Aorta (tissue), 5 donors: ENCODE results near the gene EDN1. TPM values are rescaled to one million over a fixed set of nuclear protein-coding genes. Genes with fewer than 3 reads are reported as not detected.
"Not testable (repeated sequence)": the region's sequence is repeated elsewhere in the genome, so short reads cannot be mapped to it uniquely, and the experiment has no call there.

Experiments used
- ATAC-seq: fragments of 200-7000 bp; cut with Tn5 transposase; one replicate; pipeline ENCODE4 v1.9.1; 2022; ENCODE audit warnings: moderate library complexity; ENCODE audit not compliant: low FRiP score
- DNase-seq, 2 donors: peaks; one replicate each; pipeline ENCODE4 v3.0.0-alpha.2; 2020
- H3K27ac ChIP-seq, 2 donors: one replicate each; pipeline ENCODE4 v1.5.1; 2013; ENCODE audit warnings: low read length in 2 of 2, mild to moderate bottlenecking in 2 of 2, moderate library complexity in 2 of 2, control low read depth in 1 of 2, inconsistent platforms in 1 of 2, low read depth in 1 of 2
- H3K27me3 ChIP-seq, 2 donors: one replicate each; pipeline ENCODE4 v1.6.1; 2013; ENCODE audit warnings: control low read depth in 1 of 2, low read length in 1 of 2, mild to moderate bottlenecking in 1 of 2, moderate library complexity in 1 of 2; ENCODE audit not compliant: insufficient read depth in 2 of 2, control insufficient read depth in 1 of 2
- H3K36me3 ChIP-seq, 2 donors: one replicate each; pipeline ENCODE4 v1.6.1; 2013; ENCODE audit warnings: control low read depth in 1 of 2, low read length in 1 of 2, mild to moderate bottlenecking in 1 of 2; ENCODE audit not compliant: insufficient read depth in 2 of 2, control insufficient read depth in 1 of 2
- H3K4me1 ChIP-seq, 2 donors: one replicate each; pipeline ENCODE4 v1.6.1; 2013; ENCODE audit warnings: low read length in 2 of 2, control low read depth in 1 of 2, mild to moderate bottlenecking in 1 of 2, moderate library complexity in 1 of 2; ENCODE audit not compliant: insufficient read depth in 2 of 2, control insufficient read depth in 1 of 2
- H3K4me3 ChIP-seq, 2 donors: one replicate each; pipeline ENCODE4 v1.5.1; 2013; ENCODE audit warnings: low read length in 2 of 2, control low read depth in 1 of 2, mild to moderate bottlenecking in 1 of 2
- H3K9me3 ChIP-seq: one replicate; pipeline ENCODE4 v1.6.1; 2013; ENCODE audit warnings: mild to moderate bottlenecking, low read length; ENCODE audit not compliant: control insufficient read depth
- WGBS, 2 donors: extraction: QIAGEN DNeasy Blood & Tissue Kit; methylation state at CpG; one replicate each; pipeline ENCODE4 v1.1.7; 2013; 5-methylcytosine and 5-hydroxymethylcytosine counted together
- intact Hi-C, 2 donors: fragments of 100-400 bp; cut with DNase I; formaldehyde crosslinking; loops; one replicate each; pipeline versions ENCODE4 v1.14.2 to v1.15.0; 2022
- polyA plus RNA-seq, 2 donors: library from polyadenylated mRNA; stranded (reverse); fragments of 200-250 nt; gene quantifications; one replicate each; pipeline ENCODE4 v1.2.3, GENCODE V29; 2013
- total RNA-seq, 2 donors: library from RNA; stranded (reverse); fragmentation: NEBNext Ultra II Directional; extraction: Animal tissue kit (Norgen Biotek cat#: 25700); gene quantifications; one replicate each; pipeline ENCODE4 v1.2.1, GENCODE V29; 2021
- donor health status: healthy with polysubstance abuse.
- donor health status: Bipolar disorder and iron deficiency.
- donor health status: DM: no; HTN: no; CAD: no.
- donor health status: DM: no; HTN: no; CAD: no.
- donor health status: DM: yes; HTN: yes; CAD: no.

EDN1 gene
- total and polyA plus RNA-seq, 4 donors, result 3.3 to 10.7 (median 6.7) TPM

GRCh38 chr6:12320074-12320473 lies 29.9 kb downstream of the EDN1 start:
- intact Hi-C loops, H3K27me3 ChIP-seq, ATAC-seq, H3K4me1 ChIP-seq, H3K4me3 ChIP-seq, H3K36me3 ChIP-seq, H3K27ac ChIP-seq, DNase-seq, H3K9me3 ChIP-seq: not testable (repeated sequence)
- WGBS, 2 donors, result 93 to 97% methylated on average over 5 of the region's 5 CpGs

DNA sequence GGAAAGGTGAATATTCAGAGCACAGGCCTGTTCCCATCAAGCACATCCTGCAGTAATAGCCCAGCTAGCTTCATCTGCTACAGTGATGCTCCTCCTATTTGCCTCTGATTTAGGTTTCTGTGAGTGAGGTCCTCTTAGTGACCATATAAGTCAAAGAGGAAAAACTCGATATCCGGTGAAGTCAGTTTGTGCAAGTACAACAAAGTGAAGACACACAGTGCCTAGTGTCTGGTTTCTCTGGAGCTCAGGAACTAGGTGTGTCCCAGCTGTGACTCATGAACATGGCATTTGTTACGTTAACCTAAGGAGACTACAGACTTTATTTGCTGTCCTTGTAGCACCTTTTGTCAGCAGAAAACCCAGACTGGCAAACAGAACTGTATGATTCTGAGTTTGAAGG lies 33.9 kb downstream of the EDN1 start:
- Histone ChIP-seq H3K9me3 (no peaks in the 10 kb centered on the region), H3K27ac (no peak overlapping the region), H3K27me3 (no peaks in the 10 kb centered on the region), H3K4me1 (peaks cover 0 to 5% of the 10 kb centered on the region in 2 donors), H3K36me3 (no peaks in the 10 kb centered on the region), H3K4me3 (no peak overlapping the region)
- no peak for DNase-seq
- 72 to 76% methylated on average over 3 of the region's 3 CpGs for WGBS, 2 donors
- intact Hi-C loops, result no loop called here
- ATAC-seq, result no peak

DNA sequence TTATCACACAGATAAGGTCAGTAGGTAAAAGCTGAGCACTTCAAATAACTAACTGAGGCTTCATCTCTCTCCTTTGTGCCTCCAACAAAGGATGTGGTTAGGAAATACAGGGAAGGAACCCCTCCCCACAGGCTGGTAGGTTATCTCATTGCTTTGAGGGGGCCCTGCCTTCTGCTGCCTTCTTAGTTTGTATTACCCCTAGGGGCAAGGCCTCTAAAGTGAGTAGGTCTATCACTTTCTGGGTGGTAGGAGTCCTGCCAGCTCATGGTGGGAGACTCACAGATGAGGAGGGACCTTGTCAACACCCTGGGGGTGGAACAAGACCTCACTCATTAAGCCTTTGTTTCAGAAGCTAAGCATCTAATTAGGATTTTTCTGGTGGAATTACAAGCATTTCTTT lies 34.6 kb downstream of the EDN1 start:
- no peaks in the 10 kb centered on the region for H3K27me3 ChIP-seq
- H3K4me3 ChIP-seq, result no peak overlapping the region
- no peak for ATAC-seq

DNA sequence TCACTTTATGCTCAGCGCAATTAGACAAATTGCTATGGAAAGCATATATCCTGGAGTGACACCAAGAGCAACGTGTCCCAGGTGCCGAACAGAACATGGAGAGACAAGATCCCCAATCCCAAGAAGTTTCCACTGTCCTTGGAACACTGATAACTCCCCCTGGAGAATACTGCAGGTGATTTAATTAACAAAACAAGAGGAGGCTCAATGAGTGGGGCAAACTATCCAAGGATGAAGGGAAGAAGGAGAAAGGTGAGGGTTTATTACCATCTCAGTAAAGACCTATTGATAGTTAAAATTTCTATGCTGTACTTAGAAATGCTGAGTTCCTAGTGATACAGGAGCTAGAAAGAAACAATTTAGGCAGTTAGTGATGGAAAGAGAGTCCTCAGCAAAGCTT lies 35.7 kb downstream of the EDN1 start:
- no peak overlapping the region for H3K27ac ChIP-seq
- no peak overlapping the region for H3K4me3 ChIP-seq
- intact Hi-C loops, result no loop called here
- no peak for DNase-seq
- peaks cover 0 to 8% of the 10 kb centered on the region in 2 donors for H3K4me1 ChIP-seq
- H3K9me3 ChIP-seq, result no peaks in the 10 kb centered on the region
- no peak for ATAC-seq
- H3K36me3 ChIP-seq, result no peaks in the 10 kb centered on the region
- WGBS, 2 donors, result 59 to 95% methylated on average over 3 of the region's 3 CpGs
- no peaks in the 10 kb centered on the region for H3K27me3 ChIP-seq

More for the DNA sequence above, 34.6 kb downstream of the EDN1 start:
- H3K9me3 ChIP-seq, result no peaks in the 10 kb centered on the region
- peaks cover 0 to 5% of the 10 kb centered on the region in 2 donors for H3K4me1 ChIP-seq
- H3K36me3 ChIP-seq, result no peaks in the 10 kb centered on the region
- no peak overlapping the region for H3K27ac ChIP-seq
- intact Hi-C loops, result no loop called here
- DNase-seq, result no peak

- WGBS, 2 donors, result 31 to 44% methylated on average over 2 of the region's 2 CpGs
- no peaks in the 10 kb centered on the region for H3K27me3 ChIP-seq
- DNase-seq, result no peak
- ATAC-seq, result no peak
- no peaks in the 10 kb centered on the region for H3K9me3 ChIP-seq
- H3K4me1 ChIP-seq, result peaks cover 4 to 12% of the 10 kb centered on the region in 2 donors
- intact Hi-C loops, result no loop called here
- H3K27ac ChIP-seq, result no peak overlapping the region
- H3K4me3 ChIP-seq, result no peak overlapping the region
- no peaks in the 10 kb centered on the region for H3K36me3 ChIP-seq
Measured at GRCh38 chr6:12327391-12327790, 37.2 kb downstream of the EDN1 start.

DNA sequence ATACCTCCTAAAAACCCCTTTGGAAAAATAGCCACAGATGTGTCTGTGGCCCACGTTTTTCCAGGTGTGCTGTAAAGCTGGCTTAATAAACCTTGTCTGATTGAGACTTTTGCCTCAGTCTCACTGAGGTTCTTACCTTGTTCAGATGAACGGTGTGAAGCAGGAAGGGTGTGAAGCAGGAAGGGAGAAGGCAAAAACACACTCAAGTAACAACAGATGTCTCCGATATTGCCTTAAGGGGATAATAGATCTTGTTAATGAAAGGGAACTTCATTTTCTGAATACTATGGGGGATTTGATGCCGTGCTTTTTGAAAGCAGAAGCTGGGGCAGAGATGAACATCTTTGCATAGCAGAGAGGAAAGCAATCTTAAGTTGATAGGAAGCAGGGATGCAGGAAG lies 37.8 kb downstream of the EDN1 start:
- ATAC-seq (no peak), DNase-seq (no peak)
- Histone ChIP-seq H3K4me3 (no peak overlapping the region), H3K4me1 (peaks cover 4 to 12% of the 10 kb centered on the region in 2 donors), H3K9me3 (no peaks in the 10 kb centered on the region), H3K36me3 (no peaks in the 10 kb centered on the region), H3K27me3 (no peaks in the 10 kb centered on the region), H3K27ac (no peak overlapping the region)
- 79 to 83% methylated on average over 4 of the region's 4 CpGs for WGBS, 2 donors
- intact Hi-C loops, result no loop called here

GRCh38 chr6:12328701-12329100 lies 38.5 kb downstream of the EDN1 start:
- Histone ChIP-seq H3K27me3 (no peaks in the 10 kb centered on the region), H3K9me3 (no peaks in the 10 kb centered on the region), H3K4me3 (no peak overlapping the region), H3K4me1 (peaks cover 4 to 12% of the 10 kb centered on the region in 2 donors), H3K36me3 (no peaks in the 10 kb centered on the region), H3K27ac (no peak overlapping the region)
- intact Hi-C loops, result no loop called here
- ATAC-seq, result no peak
- no peak for DNase-seq
- 63 to 98% methylated on average over 3 of the region's 3 CpGs for WGBS, 2 donors

GRCh38 chr6:12331474-12331873 lies 41.3 kb downstream of the EDN1 start:
- intact Hi-C loops, result no loop called here
- WGBS, 2 donors, result 6 to 23% methylated on average over 2 of the region's 2 CpGs

DNA sequence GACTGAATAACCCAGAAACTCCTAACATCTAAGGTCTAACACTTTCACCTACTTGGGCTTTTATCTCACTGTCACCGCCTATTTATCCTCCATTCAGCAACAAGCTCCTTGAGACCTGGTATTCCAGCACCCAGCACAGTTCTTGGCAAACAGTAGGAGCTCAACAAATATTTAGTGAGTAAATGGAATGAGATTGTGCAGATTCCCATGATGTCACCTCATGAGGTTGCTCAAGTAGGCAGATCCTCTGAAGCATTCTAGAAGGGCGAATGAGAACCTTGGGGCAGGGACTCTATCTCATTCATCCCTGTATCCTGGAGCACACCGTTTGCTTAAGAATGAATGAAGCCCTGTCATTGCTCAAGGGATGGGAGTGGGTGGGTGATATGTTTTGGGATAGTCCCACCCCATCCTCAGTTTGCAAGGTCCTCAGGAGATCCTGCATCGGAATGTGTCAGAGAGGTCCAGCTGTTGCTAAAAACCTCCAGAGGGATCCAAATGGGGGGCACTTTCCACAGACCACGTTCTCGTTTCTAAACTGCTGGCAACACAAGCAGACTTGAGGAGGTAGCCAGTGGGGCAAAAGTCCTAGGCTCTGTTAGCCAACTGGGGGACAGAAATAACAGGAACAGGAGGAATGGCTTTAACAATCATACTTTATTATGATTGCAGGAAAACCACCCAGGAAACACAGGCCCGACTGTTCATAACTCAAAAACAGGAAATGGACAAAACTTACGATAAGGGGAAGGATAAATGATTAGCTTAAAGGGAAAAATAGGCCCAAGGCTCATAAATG lies 42.0 kb downstream of the EDN1 start:
- peak overlapping the region; percentile 76 to 91 for H3K27ac ChIP-seq
- intact Hi-C loops, result no loop called here
- H3K36me3 ChIP-seq, result no peaks in the 10 kb centered on the region
- H3K9me3 ChIP-seq, result no peaks in the 10 kb centered on the region
- 13 to 26% methylated on average over 8 of the region's 8 CpGs for WGBS, 2 donors
- H3K4me1 ChIP-seq, result peaks cover 4 to 12% of the 10 kb centered on the region in 2 donors
- DNase-seq (no peak), ATAC-seq (no peak)
- H3K4me3 ChIP-seq, result no peak overlapping the region
- no peaks in the 10 kb centered on the region for H3K27me3 ChIP-seq

More at GRCh38 chr6:12331474-12331873, 41.3 kb downstream of the EDN1 start:
- no peaks in the 10 kb centered on the region for H3K9me3 ChIP-seq
- ATAC-seq, result no peak
- no peak for DNase-seq
- H3K36me3 ChIP-seq, result no peaks in the 10 kb centered on the region
- peak overlapping the region; percentile 76 to 91 for H3K27ac ChIP-seq
- no peaks in the 10 kb centered on the region for H3K27me3 ChIP-seq
- H3K4me3 ChIP-seq, result no peak overlapping the region
- peaks cover 4 to 12% of the 10 kb centered on the region in 2 donors for H3K4me1 ChIP-seq
